Measurements from ENCODE around the gene VEPH1. TPM values are rescaled to one million over a fixed set of nuclear protein-coding genes. Genes with fewer than 3 reads are reported as not detected.

The VEPH1 gene
- total and polyA plus RNA-seq, 9 of the 15 experiments (the other 6 are each of a cell fraction or from before 2014, with no cell fraction given), result 4.5 to 15.6 (median 5.8) TPM

DNA sequence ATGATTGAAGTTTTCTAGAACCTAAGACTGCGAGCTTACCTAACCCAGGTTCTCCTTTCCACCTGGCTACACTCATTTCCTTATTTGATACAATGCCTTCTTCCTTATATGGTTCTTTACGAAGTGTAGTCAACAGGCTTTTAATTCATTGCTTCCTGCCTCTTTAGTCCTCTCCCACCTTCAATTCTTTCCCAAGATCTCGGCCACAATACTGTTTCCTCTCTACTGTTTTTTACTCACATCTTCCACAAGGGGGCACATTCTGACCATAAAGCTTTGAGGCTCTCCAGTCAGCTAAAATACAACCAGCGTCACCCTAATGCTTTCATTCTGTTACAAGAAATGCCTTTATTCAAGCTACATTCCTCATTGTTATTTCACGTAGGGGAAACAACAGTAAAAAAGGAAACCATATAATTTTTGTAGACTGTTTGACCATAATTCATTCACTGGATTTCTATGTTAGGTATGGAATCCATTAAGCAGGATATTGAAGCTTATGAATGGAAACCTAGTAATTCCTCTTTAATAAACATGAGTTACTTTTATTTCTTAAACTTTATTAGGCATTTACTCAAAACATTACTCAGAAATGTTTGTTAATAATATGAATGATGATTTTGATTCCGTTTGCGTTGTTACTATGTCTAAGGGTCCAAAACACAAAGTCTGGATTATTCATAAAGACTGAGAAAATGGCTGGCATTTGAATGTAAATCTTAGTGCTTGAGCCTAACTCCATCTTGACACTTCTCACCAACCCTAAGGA is 29.5 kb upstream of the VEPH1 start (continued):
- TF ChIP-seq ZEB2 (IDR thresholded peaks at IDR 0.05) (0 out of 2 replicates have a peak, but pooled peaks have one; percentile 19), FOXK2 (conservative IDR thresholded peaks at IDR 0.05 in 1 of 2, IDR thresholded peaks at IDR 0.05 in 1 of 2; ENCODE audit: low read depth in 2 of 2) (0 out of 4 replicates have a peak, but pooled peaks of 1 of the 2 experiments have one; percentile 24), ZNF384 (IDR thresholded peaks at IDR 0.05; ENCODE audit: low read depth, low read length) (0 out of 2 replicates have a peak, but pooled peaks have one; percentile 16), U2AF2 (optimal IDR thresholded peaks at IDR 0.05; ENCODE audit: low read depth, low read length) (no peak), TCF3 (CRISPR knock-in tag; IDR thresholded peaks at IDR 0.05) (no peak), MAFK (IDR thresholded peaks at IDR 0.05; ENCODE audit: low read length) (peak; percentile 49; the same call in 1 of the 2 replicates), CTCF (IDR thresholded peaks at IDR 0.05 in 2 of 3, conservative IDR thresholded peaks at IDR 0.05 in 1 of 3; ENCODE audit: insufficient read depth in 2 of 3, low read depth in 1 of 3, low read length in 3 of 3) (peak; percentile 72 to 87 (median 72)), ZNF316 (IDR thresholded peaks at IDR 0.05) (peak; percentile 73), RBM14 (IDR thresholded peaks at IDR 0.05; ENCODE audit: borderline replicate concordance, insufficient read depth, low read depth, low read length) (no peak), BACH1 (tag; IDR thresholded peaks at IDR 0.05) (peak; percentile 72), ARID1B (IDR thresholded peaks at IDR 0.05) (0 out of 2 replicates have a peak, but pooled peaks have one; percentile 11), HBP1 (CRISPR knock-in tag; IDR thresholded peaks at IDR 0.05) (no peak), MYNN (IDR thresholded peaks at IDR 0.05) (no peak), MYNN (CRISPR knock-in tag; IDR thresholded peaks at IDR 0.05) (no peak), ZBTB11 (CRISPR knock-in tag; IDR thresholded peaks at IDR 0.05) (0 out of 6 replicates have a peak, but pooled peaks of 1 of the 3 experiments have one; percentile 50), RBM25 (IDR thresholded peaks at IDR 0.05; ENCODE audit: low read depth, low read length, severe bottlenecking) (no peak), ZNF589 (CRISPR knock-in tag; IDR thresholded peaks at IDR 0.05; ENCODE audit: low read depth) (peak; percentile 59; the same call in 1 of the 2 replicates)
- TF ChIP-seq, protein P1, sequence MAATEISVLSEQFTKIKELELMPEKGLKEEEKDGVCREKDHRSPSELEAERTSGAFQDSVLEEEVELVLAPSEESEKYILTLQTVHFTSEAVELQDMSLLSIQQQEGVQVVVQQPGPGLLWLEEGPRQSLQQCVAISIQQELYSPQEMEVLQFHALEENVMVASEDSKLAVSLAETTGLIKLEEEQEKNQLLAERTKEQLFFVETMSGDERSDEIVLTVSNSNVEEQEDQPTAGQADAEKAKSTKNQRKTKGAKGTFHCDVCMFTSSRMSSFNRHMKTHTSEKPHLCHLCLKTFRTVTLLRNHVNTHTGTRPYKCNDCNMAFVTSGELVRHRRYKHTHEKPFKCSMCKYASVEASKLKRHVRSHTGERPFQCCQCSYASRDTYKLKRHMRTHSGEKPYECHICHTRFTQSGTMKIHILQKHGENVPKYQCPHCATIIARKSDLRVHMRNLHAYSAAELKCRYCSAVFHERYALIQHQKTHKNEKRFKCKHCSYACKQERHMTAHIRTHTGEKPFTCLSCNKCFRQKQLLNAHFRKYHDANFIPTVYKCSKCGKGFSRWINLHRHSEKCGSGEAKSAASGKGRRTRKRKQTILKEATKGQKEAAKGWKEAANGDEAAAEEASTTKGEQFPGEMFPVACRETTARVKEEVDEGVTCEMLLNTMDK (IDR thresholded peaks at IDR 0.05; ENCODE audit: borderline replicate concordance, insufficient read depth, low read depth, low read length, poor library complexity, severe bottlenecking), result peak; percentile 39
